HG02763 (cell line): ENCODE results near the gene KMT2C.
"Not testable (repeated sequence)": the region's sequence is repeated elsewhere in the genome, so short reads cannot be mapped to it uniquely, and the experiment has no call there.

Experiments
- ATAC-seq: cut with Tn5 transposase; IDR thresholded peaks from one replicate; pipeline ENCODE4 v1.9.1; 2021; ENCODE audit warnings: mild to moderate bottlenecking, moderate library complexity; ENCODE audit not compliant: unreplicated experiment

The KMT2C gene

DNA sequence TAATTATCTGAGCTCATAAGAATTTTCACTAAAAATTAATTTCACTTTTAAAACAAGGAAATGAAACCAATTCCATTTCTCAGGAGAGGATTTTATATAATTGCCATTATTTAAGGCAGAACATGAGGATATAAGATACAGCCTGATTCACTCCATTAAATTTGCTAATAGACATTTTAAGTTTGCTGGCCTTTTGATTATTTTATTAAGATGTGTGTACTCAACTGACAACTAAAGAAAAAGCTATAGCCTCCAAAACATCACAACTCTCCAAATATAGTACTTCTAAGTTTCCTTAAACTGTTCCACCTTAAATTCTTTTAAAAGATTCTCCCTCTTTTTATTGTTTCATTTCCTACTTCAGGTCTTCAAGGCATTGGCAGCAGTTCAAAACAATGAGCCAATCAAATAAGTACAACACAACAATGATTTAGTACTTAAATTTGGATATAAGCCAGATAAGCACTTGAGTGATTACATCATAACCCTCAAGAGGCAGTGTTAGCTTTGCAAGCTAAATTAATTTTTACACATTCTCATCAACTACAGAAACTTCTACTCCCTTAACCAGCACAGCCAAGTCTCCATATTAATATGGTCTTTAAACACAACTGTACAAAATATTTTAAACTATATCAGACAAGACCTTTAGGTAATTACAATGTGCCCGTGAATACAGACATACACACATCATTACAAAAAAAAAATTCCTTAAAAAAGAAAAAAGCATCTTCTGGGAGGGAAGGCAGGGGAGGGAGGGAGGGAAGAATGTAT lies 121.8 kb downstream of the KMT2C start:
- ATAC-seq = no peak

DNA sequence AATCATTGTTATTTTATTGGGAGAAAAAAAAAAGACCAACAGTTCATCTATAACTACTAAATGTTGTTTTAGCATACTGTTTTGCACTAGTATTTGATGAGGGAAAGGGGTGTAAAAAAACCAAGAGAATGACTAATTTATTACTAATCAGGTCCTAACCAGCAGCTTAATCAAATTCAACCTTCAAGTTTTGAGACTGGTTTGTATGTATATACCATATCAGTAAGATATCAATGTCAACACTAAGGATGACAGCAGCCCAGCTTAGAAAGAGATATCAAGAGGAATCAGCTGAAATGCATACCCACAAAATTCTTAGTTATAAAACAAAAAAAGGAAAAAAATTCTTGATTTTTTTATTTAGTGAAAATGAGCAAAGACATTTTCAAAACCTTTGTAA lies 122.6 kb downstream of the KMT2C start:
- no peak for ATAC-seq

DNA sequence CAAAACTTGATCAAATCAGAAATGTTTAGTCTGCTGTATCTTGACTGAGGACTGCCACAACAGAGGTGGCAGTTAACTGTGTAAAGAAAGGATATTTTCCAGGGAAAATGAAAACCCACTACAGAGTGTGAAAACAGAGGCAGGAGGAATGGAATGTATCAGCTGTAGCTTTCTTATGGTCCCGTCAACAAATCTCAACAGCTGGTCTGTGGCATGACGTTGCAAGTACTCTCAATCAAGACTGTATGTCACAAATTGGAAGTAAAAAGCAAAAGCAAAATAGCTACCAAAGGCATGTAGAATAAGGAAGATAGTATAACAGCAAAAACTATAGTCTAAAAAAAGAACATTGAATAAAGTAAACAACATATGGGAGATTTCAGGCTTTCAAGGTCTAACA lies 123.5 kb downstream of the KMT2C start:
- no peak for ATAC-seq

DNA sequence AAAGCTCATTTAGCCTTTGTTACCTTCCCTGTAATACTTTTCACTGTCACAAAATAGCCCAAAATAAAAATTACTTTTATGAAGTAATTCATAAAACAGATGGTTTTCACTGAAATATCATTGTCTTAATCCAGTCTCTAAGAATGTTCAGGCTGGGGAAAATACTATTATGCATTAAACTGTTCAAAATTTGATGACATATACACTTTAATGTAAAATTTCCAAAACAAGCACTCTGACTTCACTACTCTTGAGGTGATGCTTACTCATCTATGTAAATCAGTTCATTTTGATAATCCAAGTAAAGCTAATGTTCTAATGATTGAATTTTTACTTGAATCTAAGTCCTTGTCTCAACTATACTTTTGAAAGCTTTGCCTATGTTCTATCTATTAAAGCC lies 127.9 kb downstream of the KMT2C start:
- no peak for ATAC-seq

- ATAC-seq = not testable (repeated sequence)
Measured at GRCh38 chr7:152299542-152300143, 136.2 kb downstream of the KMT2C start.

- no peak for ATAC-seq
Measured at GRCh38 chr7:152292897-152293296, 142.9 kb downstream of the KMT2C start.

GRCh38 chr7:152286972-152287371 lies 148.8 kb downstream of the KMT2C start:
- ATAC-seq = not testable (repeated sequence)

DNA sequence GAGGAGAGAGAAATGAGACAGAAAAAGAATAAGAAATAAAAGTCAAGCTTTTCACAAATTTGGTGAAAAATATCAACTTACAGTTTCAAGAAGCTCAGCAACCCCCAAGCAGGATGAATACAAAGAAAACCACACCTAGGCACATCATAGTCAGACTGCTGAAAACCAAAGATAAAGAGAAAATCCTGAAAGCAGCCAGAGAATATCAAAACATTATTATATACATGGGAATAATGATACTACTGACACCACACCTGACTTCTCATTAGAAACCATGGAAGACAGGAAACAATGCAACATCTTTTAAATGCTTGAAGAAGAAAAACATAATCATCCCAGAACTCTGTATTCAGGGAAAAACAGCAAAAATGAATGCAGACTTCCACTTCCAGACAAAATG lies 149.6 kb downstream of the KMT2C start:
- ATAC-seq = not testable (repeated sequence)

- ATAC-seq = not testable (repeated sequence)
Measured at GRCh38 chr7:152284998-152285397, 150.8 kb downstream of the KMT2C start.

DNA sequence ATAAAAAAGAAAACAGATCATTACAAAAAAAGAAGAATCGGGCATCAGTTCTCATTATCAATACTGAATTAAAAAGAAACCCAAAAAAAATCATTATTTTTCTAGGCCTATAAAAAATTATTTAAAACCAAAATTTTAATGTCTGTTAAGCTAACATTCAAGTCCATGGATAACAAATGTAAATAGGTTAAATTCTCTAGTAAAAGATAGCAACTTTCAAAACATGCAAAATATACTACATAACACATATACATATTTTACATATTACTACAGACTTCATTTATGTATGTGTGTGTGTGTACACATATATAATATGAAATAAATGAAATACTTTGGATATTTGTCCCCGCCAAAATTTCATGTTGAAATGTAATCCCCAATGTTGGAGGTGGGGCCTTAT lies 158.1 kb downstream of the KMT2C start:
- ATAC-seq = not testable (repeated sequence)

GRCh38 chr7:152270427-152270826 lies 165.4 kb downstream of the KMT2C start:
- not testable (repeated sequence) for ATAC-seq

- ATAC-seq = not testable (repeated sequence)
Measured at GRCh38 chr7:152266859-152267258, 168.9 kb downstream of the KMT2C start.

DNA sequence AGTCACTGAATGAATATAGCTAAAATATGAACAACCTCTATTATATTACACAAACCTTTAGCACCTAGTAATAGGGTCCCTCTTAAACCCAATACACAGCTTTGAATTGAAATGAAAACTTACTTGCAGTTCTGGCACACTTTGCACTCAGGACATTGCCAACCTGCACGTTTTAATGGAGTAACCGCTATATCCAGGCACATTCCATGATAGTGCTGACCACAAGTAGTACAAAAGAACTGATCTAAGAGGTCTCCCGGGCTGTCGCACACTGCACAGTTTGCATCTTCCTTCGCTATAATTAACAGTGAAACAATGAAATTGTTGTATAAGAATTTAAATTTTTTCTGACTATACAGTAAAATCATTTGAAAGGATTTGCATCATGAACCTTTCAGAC lies 170.9 kb downstream of the KMT2C start:
- not testable (repeated sequence) for ATAC-seq

GRCh38 chr7:152262146-152262545 lies 173.7 kb downstream of the KMT2C start:
- ATAC-seq = not testable (repeated sequence)

DNA sequence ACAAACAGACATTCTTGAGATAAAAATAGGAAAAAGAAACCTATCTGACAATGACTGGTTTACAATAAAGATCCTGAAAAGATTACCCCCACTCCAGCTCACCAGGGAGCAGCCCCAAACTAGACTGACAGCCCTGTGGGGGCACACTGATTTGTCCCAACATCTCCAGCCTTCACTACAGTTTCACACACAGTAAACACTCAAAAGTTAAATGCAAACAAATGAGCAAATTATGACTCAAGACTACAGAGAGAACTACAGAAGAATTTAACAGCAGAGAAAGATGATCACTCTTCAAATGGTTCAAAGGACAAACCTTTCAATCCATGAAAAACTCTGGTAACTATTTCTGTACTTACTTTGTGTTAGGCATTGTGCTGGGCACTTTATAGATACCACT lies 176.2 kb downstream of the KMT2C start:
- not testable (repeated sequence) for ATAC-seq

DNA sequence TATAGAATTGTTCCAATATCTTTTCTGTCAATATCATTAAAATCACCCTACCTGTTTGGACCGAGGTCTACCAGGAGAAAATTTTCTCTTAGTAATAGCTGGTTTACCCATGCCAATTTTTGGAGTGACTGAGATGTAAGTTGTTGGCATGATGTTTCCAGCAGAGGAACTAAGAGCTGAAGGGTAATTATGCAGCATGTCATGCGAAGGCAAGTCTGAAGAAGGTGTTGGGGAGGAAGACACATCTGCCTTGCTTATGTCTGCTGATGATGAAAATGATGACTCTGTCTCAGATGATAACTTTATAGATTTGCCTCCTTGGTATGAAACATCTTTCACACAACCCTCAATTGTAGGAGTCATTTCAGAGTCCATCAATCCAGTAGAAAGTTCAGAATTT lies 188.0 kb downstream of the KMT2C start:
- not testable (repeated sequence) for ATAC-seq

GRCh38 chr7:152245417-152245816 lies 190.4 kb downstream of the KMT2C start:
- not testable (repeated sequence) for ATAC-seq

- ATAC-seq = not testable (repeated sequence)
Measured at GRCh38 chr7:152243464-152243863, 192.3 kb downstream of the KMT2C start.

- not testable (repeated sequence) for ATAC-seq
Measured at GRCh38 chr7:152241301-152241700, 194.5 kb downstream of the KMT2C start.

DNA sequence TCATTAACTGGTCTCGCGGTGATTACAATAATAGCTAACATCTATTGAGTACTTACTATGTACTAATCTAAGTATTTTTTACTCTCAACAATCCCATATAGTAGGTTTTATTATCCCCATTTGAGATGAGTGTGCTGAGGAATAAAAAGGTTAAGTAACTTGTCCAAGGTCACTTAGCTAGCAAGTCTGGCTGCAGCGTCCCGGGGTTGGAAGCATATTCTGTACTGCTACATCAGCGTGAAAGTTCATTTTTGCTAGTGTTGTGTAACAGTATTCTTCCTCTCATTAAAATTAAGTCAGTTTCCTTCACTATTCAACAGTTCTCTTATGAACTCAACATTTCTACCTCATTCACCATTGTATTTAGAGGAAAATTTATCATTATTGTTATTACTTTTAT lies 199.5 kb downstream of the KMT2C start:
- ATAC-seq = not testable (repeated sequence)

DNA sequence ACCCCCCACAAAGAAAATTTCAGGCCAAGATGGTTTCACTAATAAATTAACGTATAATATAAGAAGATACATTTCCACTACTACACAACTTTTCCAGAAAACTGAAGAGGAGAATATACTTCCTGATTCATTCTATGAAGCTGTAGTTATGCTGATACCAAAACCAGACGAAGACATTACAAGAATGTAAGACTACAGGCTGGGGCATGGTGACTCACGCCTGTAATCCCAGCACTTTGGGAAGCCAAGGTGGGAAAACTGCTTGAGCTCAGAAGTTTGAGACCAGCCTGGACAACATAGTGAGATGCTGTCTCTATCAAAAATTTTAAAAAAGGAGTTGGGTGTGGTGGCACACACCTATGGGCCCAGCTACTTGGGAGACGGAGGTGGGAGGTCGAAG lies 201.4 kb downstream of the KMT2C start:
- not testable (repeated sequence) for ATAC-seq

DNA sequence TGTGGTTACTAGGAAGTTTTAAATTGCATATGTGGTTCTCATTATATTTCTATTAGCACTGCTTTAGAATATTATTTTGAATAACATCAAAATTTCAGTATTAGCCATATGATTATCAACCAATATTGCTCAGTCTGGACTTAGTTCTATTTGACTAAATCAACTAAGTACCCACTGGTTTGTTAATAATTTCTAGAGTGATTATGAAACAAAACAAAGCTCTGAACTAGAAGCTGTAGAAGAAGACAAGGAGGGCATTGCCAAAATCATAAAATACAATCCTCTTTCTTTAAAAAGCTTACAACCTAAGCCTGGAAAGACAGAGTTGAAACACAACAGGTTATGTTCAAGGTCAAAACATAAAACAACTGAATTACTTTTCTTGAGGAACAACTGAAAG lies 204.7 kb downstream of the KMT2C start:
- no peak for ATAC-seq
